H1 (cell line): ENCODE results near the gene GGA2.
A peak's percentile ranks its signal among the peaks of the same experiment; 100 is the strongest.

Experiments
- FOSL1 ChIP-seq: IDR thresholded peaks from 2 replicates; pipeline ENCODE4 v1.6.1; 2011; ENCODE audit warnings: mild to moderate bottlenecking, low read depth, low read length, moderate library complexity; ENCODE audit not compliant: insufficient read depth
- JUND ChIP-seq: IDR thresholded peaks from 2 replicates; pipeline ENCODE4 v1.6.1; 2011; ENCODE audit warnings: mild to moderate bottlenecking, improper control_type of control experiment, low read length
- POLR2A ChIP-seq, 2 experiments: IDR thresholded peaks; 1 replicate in 1 of 2; 2 replicates in 1 of 2; pipeline ENCODE4 v1.6.1; 2011; ENCODE audit warnings: low read depth in 2 of 2, low read length in 2 of 2, mild to moderate bottlenecking in 2 of 2; ENCODE audit errors: control extremely low read depth in 1 of 2
- RAD21 ChIP-seq, 2 experiments: IDR thresholded peaks in 1 of 2; conservative IDR thresholded peaks in 1 of 2; 2 replicates each; pipeline ENCODE4 v1.6.1; 2011; ENCODE audit warnings: low read depth in 2 of 2, low read length in 2 of 2, improper control_type of control experiment in 1 of 2, inconsistent platforms in 1 of 2, mild to moderate bottlenecking in 1 of 2, moderate library complexity in 1 of 2
- TF ChIP-seq, protein P1 (sequence below), 3 experiments: IDR thresholded peaks; 1 replicate in 2 of 3; 2 replicates in 1 of 3; pipeline versions ENCODE4 v1.5.1 to v1.6.1; 2011; ENCODE audit warnings: low read length in 3 of 3, mild to moderate bottlenecking in 3 of 3, inconsistent platforms in 2 of 3, low read depth in 1 of 3, moderate library complexity in 1 of 3; ENCODE audit not compliant: insufficient read depth in 1 of 3; ENCODE audit errors: control extremely low read depth in 1 of 3

DNA sequence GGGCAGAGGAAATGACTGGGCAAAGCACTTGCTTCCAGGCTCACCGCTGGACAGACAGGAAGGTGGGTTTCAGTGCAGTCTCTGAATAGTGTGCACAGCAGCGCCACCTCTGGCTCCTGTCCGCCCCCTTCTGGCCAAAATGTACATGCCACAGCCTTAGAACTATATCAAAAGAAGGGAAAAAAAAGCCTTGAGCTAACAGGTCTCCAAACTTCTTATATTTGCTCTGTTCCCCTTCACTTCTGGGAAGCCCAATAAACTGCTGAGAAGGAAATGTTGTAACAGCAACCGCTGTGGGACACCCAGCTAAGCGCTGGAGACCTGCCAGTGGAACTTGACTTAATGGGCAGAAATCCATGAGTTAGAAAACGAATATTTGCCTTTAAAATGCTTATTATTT, 74.8 kb downstream of the GGA2 start:
- TF ChIP-seq POLR2A (IDR thresholded peaks at IDR 0.05; ENCODE audit: control extremely low read depth in 1 of 2, low read depth in 2 of 2, low read length in 2 of 2) (no peak), FOSL1 (no peak), RAD21 (IDR thresholded peaks at IDR 0.05 in 1 of 2, conservative IDR thresholded peaks at IDR 0.05 in 1 of 2; ENCODE audit: low read depth in 2 of 2, low read length in 2 of 2) (peak; percentile 73 to 76), JUND (no peak)
- TF ChIP-seq, protein P1, sequence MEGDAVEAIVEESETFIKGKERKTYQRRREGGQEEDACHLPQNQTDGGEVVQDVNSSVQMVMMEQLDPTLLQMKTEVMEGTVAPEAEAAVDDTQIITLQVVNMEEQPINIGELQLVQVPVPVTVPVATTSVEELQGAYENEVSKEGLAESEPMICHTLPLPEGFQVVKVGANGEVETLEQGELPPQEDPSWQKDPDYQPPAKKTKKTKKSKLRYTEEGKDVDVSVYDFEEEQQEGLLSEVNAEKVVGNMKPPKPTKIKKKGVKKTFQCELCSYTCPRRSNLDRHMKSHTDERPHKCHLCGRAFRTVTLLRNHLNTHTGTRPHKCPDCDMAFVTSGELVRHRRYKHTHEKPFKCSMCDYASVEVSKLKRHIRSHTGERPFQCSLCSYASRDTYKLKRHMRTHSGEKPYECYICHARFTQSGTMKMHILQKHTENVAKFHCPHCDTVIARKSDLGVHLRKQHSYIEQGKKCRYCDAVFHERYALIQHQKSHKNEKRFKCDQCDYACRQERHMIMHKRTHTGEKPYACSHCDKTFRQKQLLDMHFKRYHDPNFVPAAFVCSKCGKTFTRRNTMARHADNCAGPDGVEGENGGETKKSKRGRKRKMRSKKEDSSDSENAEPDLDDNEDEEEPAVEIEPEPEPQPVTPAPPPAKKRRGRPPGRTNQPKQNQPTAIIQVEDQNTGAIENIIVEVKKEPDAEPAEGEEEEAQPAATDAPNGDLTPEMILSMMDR (IDR thresholded peaks at IDR 0.05; ENCODE audit: control extremely low read depth in 1 of 3, insufficient read depth in 1 of 3, low read depth in 1 of 3, low read length in 3 of 3), result peak; percentile 77 to 98 (median 92)
